ENCODE data around the gene CCT4.
A peak's percentile ranks its signal among the peaks of the same experiment; 100 is the strongest.
"Not testable (repeated sequence)": the region's sequence is repeated elsewhere in the genome, so short reads cannot be mapped to it uniquely, and the experiment has no call there.

The CCT4 gene, protein sequence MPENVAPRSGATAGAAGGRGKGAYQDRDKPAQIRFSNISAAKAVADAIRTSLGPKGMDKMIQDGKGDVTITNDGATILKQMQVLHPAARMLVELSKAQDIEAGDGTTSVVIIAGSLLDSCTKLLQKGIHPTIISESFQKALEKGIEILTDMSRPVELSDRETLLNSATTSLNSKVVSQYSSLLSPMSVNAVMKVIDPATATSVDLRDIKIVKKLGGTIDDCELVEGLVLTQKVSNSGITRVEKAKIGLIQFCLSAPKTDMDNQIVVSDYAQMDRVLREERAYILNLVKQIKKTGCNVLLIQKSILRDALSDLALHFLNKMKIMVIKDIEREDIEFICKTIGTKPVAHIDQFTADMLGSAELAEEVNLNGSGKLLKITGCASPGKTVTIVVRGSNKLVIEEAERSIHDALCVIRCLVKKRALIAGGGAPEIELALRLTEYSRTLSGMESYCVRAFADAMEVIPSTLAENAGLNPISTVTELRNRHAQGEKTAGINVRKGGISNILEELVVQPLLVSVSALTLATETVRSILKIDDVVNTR

DNA sequence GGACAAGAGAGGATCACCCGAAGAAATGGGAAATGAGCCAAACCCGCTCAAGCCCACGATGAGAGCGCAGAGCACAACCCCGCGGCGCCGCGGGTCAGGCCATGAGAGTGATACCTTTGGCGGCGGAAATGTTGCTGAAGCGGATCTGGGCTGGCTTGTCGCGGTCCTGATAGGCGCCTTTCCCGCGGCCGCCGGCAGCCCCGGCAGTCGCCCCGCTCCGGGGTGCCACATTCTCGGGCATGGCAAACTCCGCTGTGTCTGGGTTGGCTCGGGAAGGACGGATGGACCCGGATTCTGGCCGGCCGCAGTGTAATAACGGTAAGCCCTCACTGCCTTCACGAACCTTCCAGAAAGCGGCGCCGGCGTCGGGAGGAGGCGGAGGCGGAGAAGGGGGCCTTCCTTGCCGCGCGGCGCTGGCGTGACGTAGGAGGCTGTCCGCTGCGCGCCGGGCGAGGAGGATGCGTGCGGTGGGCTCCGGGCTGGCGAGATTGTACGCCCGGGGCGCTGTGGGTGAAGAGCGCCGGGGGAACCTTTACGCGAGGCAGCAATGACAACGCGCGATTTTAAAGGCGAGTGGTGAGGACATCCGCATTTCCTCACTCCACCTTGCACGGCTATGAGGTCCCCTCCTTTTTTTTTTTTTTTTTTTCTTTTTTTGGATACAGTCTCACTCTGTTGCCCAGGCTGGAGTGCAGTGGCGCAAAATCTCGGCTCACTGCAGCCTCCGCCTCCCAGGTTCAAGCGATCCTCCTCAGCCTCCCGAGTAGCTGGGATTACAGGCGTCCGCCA, at the start of gene CCT4:
CCT4 (minus strand) TSS at position 390 of the 789 bp plus-strand sequence; CDS start at position 241, 149 bp downstream.
- peak; percentile 91 for DNase-seq

GRCh38 chr2:61937886-61938285, 49.4 kb upstream of the CCT4 start:
- DNase-seq, result no peak

DNA sequence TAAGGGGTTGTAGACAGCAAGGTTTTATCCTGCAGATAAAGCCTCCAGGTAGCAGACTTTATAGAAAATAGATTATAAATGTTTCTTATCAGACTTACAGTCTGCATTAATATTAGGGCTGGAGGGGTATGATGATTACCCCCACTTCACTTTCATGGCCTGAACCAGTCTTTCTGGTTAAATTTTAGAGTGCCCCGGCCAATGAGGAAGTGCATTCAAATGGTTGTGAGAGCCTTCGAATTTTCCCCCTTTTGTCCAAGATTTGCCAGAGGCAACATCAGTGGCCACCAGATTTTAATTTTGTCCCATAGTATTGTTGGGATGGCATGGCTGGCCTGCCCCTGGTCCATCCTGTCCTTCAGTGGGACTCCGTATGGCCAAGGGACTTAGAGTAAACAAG, 48.6 kb upstream of the CCT4 start:
- no peak for DNase-seq

- DNase-seq, result peak; percentile 56
These were observed 40.5 kb upstream of the CCT4 start for GRCh38 chr2:61928826-61929461.

DNA sequence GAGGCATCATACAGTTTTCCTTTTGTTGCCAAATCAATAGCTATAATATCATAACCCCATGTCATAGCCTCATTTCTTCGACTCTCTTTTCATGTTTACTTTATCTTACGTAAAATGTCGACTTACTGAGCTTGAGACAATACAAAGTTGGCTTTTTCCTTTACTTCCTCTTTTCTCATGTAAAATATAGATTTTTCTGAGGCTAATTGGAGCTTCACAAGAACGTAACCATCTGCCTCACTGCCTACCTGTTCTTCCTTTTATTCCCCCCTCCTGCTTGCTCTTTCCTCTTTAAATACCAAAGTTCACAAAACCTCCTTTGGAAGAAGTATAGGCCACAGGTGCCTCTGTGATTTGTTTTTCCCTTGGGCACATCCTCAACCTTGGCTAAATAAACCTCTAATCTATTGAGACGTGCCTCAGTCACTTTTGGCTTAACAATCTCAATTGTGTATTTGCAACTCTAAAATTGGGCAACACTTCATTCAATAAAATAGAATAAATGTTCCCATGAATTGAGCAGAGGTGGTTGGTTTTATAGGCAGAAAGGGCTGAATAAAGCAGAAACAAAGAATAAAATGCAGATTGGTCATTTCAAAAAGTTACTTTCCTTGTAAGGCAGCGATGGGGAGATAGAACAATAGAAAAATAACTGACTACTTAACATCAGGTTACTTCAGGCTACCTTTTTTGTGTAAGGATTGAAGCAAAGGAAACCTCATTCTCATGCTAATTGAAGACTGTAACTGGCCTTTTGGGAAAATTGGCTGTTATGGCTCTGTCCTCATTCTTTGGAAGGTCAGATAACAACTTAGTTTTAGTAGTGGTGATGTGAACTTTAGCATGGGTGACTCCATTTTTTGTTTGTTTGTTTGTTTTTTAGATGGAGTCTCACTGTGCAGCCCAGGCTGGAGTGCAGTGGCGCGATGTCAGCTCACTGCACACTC, 38.3 kb upstream of the CCT4 start:
- DNase-seq, result peak; percentile 9

DNA sequence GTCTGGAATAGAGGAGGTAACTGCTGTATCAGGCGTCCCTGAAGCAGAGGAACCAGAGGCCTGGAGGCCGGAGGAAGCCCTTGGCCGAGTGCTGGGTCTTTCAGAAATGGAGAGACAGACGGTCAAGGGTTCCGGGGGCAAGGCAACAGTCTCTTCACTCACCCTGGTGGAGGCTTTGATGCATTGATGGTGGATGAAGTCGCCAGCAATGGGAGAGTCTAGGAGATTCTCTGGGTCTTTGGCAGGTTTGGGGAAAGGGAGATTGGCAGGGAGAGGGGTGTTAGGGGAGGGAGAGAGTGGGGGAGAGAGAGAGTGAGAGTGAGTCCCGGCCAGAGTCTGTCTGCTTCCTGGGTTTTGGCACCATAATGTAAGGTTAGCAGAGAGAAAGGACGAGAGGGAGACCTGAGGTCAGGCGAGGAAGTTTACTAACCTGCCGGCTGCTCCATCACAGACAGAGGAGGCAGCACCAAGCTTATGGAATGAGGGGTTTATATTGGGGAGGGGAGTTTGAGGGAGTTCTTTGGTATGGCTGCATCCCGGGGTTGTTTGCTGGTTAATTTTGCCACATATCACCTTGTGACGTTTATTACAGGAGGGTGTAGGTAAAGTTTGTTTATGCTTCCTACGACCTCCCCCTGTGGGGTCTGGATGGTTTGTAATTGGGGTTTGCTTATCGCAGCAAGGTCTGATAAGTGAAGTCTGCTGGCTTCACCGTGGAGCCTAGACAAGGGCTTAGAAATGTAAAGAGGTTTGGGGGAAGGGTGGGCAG, 36.6 kb upstream of the CCT4 start:
- DNase-seq, result no peak

DNA sequence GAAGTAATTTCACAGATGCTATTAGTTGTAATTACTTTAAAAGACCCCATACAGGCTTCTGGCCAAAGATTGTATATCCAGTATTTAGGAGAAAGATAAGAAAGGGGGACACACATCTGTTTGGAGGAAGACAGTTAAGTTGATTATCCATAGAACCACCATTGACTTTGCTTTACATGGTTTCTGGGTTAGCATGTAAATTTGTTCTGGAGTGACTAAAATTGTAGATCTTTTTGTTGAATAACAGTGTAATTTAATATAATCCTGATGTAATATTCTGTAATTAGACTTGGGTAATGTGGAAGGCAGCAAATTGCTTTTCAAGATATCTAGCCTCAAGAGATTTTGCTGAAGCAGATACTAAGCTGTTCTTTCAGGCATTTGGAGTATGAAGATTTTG, 34.3 kb upstream of the CCT4 start:
- no peak for DNase-seq

DNA sequence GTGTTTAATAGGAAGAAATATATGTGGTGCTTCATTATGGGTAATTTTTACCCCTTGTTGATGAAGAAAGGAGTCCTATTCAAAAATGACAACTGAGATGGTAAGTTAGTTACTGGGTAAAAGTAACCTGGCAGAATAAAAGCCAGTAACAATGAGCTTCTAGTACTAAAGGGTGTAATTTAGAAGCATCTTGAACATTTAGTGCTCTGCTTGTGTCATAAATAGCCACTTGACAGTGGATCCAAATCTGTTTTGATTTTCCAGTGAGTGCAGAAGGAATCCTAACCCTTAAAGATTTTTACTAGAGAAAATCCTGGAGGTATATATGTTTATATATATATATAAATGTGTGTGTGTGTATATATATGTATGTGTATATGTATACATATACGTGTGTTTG, 32.1 kb upstream of the CCT4 start:
- DNase-seq, result no peak

DNA sequence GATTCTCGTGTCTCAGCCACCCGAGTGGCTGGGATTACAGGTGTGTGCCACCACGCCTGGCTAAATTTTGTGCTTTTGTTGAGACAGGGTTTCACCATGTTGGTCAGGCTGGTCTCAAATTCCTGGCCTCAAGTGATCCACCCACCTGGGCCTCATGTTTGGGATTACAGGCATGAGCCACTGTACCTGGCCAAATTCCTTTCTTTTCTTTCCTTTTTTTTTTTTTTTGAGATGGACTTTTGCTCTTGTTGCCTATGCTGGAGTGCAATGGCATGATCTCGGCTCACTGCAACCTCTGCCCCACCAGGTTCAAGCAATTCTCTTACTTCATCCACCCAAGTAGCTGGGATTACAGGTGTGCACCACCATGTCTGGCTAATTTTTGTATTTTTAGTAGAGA, 26.3 kb upstream of the CCT4 start:
- not testable (repeated sequence) for DNase-seq

DNA sequence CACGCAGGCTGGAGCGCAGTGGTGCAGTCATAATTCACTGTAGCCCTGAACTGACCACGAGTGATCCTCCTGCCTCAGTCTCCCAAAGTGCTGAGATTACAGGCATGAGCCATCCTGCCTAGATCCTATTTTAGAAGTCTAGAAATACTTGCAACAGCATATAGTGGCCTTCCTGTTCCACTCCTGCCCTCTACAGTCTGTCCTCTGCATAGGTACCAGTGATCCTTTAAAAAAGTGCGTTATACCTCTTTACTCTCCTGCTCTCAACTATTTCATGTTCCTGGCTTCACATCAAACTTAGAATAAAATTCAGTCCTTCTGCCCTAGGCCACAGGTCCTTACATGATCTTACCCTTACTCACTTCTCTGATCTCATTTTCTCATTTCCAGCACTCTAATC, 23.1 kb upstream of the CCT4 start:
- peak; percentile 54 for DNase-seq

- peak; percentile 49 for DNase-seq
These were observed 22.1 kb upstream of the CCT4 start for GRCh38 chr2:61910603-61911002.

DNA sequence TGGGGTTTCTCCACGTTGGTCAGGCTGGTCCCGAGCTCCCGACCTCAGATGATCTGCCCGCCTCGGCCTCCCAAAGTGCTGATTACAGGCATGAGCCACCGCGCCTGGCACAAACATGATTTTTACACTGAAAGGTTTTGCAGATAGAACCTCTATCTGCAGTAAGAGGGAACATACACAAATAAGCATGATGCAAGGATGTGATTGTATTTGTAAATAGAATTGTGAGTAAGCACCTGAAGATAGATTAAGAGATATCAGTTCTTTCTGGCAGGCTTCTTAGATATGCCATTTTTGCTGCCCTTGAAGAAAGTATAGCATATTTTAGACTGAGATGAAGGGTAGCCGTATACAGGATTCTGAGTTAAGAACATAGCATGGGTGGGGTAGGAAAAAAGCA, 20.7 kb upstream of the CCT4 start:
- DNase-seq, result no peak

DNA sequence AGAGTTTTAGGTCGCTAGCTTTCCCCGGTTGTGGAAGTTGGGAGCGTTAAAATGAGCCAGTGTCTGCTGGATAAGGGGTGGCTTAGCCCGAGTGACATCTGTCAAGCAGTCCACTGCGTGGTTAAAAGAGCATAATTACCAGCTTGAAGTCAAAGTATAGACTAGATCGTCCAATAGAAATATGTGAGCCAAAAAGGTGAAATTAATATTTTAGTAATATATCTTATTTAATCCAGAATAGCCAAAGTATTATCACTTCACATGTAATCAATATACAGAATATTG, 17.7 kb upstream of the CCT4 start:
- peak; percentile 28 for DNase-seq

- DNase-seq, result peak; percentile 90
These were observed 17.1 kb upstream of the CCT4 start, which contains the start of gene COMMD1 for GRCh38 chr2:61905372-61906185. COMMD1 (plus strand) TSS chr2:61905674; CDS start chr2:61905679, 5 bp downstream.

GRCh38 chr2:61900281-61900680, 11.8 kb upstream of the CCT4 start:
- no peak for DNase-seq

DNA sequence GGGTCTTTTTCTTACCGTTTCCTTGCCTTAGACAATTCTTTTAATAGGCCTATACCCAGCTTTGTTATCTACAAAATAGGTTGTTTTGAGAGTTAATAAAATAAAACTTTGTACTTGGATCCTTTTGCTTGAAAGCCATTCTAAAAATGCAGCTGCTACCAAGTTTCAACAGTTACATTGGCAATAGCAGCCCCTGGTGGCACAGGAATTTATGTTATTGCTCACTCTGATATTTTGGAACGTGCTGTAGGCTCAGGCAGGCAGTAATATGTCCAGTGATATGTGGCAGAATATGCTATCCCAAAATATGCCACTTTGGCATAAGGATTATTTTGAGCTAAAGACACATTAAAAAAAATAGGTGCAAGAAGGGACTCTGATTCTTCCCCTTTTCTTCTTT, 10.4 kb upstream of the CCT4 start:
- peak; percentile 68 for DNase-seq

GRCh38 chr2:61887717-61888266, 664 bp downstream of the CCT4 start:
- peak; percentile 68 for DNase-seq

DNA sequence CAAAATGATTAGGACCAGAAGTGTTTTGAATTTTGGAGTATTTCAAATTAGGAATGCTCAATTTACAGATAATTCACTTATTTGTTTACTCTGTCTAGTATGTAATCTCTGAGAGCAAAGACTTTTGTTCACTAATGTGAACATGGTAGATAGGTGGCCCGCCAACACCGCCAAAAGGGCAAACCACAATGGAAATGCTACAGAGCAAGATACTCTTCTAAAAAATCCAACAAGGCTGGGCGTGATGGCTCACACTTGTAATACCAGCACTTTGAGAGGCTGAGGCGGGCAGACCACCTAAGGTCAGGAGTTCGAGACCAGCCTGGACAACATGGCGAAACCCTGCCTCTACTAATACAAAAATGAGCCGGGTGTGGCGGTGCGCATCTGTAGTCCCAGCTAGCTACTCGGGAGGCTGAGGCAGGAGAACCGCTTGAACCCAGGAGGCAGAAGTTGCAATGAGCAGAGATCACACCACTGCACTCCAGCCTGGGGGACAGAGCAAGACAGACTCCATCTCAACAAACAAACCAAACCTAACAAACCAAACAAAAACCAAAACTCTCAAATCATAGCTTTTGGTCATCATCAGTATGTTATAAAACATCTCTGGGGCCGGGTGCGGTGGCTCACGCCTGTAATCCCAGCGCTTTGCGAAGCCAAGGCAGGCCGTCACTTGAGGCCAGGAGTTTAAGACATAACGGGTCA, 2.4 kb downstream of the CCT4 start:
- DNase-seq, result no peak

DNA sequence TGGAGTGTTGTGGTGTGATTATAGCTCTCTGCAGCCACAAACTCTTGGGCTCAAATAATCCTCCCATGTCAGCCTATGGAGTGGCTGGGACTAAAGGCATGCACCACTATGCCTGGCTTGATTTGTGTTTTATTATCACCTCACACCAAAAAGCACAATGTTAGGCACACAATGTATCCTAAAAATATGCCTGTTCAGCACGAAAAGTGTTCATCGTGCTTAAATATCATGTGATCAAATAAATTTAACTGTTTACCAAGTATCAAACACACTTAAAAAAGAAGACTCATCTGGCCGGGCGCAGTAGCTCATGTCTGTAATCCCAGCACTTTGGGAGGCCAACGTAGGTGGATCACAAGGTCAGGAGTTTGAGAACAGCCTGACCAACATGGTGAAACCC, 5.6 kb downstream of the CCT4 start:
- DNase-seq, result no peak

DNA sequence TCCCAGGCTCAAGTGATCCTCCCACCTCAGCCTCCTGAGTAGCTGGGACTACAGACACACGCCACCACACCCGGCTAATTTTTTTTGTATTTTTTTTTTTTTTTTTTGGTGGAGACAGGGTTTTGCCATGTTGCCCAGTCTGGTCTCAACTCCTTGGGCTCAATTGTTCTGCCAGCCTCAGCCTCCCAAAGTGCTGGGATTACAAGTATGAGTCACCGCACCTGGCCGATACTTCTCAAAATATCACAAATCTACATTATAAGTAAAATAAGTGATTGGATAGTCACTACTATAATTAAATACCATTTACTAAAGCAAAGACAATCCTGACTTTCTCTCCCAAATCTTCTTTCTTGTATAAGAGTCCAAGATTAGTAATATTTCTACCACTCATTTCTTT, 9.1 kb downstream of the CCT4 start:
- DNase-seq, result not testable (repeated sequence)
